GM19324 (cell line): ENCODE data around the gene SCYGR5.
"Not testable (repeated sequence)": the region's sequence is repeated elsewhere in the genome, so short reads cannot be mapped to it uniquely, and the experiment has no call there.

Experiments
- ATAC-seq: cut with Tn5 transposase; IDR thresholded peaks from one replicate; pipeline ENCODE4 v1.9.1; 2021; ENCODE audit warnings: mild to moderate bottlenecking, moderate library complexity; ENCODE audit not compliant: unreplicated experiment, low FRiP score

Gene SCYGR5

DNA sequence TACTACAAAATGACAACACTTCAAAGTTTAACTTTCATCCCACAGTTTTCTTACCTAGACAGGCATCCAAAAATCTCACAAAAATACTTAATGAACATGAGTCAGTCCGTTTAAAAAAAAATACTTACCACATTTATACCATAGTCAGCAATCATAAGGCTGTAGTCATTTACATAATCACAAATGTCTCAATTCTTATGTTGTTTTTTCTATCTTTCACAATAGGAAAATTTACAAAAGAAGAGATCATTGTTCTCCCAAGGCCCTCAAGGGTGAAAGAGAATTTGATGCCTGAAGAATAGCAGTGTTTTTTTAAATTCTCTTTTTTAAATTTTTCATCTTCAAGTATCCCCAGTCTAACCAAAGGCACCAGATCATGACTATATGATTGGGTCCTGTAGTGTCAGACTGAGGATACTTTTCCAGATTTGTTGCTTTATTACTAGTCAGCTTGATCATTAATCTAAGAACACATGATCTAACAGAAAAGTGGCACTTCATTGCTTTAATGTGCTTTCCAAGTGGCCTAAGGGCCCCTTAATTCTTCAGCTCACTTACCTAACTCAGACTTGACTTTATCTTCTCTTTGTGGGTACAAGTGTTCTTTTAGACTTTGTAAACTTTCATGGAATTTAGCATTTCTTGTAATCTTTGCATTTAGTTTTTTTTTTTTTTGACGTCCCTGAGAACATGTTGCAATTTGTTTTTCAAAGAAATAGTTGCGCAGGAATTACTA, 4.7 kb downstream of the SCYGR5 start:
- ATAC-seq = no peak

DNA sequence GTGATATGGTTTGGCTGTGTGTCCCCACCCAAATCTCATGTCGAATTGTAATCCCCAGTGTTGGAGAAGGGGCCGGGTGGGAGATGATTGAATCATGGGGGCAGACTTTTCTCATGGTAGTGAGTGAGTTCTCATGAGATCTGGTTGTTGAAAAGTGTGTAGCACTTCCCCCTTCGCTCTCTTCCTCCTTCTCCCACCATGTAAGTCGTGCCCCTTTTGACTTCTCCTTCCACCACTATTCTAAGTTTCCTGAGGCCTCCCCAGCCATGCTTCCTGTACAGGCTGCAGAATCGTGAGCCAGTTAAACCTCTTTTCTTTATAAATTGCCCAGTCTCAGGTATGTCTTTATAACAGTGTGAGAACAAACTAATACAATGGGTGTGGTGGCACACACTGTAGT, 7.0 kb downstream of the SCYGR5 start:
- not testable (repeated sequence) for ATAC-seq

DNA sequence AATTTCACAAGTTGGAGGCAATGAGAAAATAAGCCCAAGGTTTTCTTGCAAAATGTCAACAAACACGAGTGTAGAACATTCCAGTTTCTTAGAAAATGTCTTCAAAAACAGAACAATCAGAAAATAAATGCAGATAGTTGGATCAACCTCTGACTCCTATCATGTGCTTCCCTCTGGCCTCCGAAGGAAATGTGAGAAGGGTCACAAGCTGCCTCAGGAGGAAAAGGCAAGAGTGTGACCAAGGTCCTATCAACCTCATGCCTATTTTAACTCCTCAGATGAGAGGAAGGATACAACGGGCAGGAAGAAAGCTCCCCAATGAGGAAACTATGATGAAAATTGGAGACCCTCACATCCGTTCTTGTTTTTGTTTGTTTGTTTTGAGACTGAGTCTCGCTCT, 7.9 kb downstream of the SCYGR5 start:
- no peak for ATAC-seq

DNA sequence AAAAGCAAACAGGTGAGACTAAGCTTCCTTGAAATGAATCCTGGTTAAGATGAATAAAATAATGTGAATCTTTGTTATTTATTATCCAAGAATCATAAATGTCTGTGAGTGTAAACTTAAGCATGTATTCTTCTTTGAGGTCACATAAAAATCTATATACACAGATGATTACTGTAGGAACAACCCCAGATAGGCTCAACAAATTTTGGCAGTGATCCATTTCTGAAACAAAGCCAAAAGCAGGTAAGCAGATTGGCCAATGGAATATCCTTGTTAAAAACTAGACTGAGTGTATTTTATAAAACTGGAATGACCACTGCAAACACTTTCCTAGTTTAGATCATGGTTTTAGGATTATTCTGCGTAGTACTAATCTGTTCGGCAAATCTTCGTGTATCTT, 11.3 kb downstream of the SCYGR5 start:
- no peak for ATAC-seq

DNA sequence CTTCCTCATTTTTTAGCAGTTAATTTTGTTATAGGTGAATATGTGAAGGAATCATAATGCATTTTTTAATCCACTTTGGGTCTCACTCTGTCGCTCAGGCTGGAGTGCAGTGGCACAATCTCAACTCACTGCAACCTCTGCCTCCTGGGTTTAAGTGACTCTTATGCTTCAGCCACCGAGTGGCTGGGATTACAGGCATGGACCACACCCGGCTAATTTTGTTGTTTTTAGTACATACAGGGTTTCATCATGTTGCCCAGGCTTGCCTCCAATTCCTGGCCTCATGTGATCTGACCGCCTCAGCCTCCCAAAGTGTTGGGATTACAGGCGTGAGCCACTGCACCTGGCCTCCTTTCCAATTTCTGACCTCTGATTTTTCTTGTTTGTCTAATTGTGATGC, 17.7 kb downstream of the SCYGR5 start:
- no peak for ATAC-seq

DNA sequence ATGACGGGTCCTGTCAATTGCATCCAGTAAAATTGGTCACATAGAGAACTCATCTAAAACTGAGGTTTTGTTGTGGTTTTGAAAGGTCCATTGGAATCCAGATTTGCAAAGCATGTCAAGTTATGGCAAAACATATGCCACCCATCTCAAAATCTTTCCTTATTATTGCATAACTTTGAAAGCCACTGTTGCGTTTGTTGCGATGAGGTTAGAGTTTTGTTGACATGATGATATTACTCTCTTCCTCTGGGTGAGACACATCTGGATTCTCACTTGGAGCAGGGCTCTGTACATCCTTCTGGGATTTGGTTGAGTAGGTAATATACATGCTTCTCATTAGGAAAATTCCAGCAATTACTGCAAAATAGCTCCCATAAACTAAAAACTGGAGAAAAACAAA, 20.6 kb downstream of the SCYGR5 start:
- ATAC-seq = no peak

DNA sequence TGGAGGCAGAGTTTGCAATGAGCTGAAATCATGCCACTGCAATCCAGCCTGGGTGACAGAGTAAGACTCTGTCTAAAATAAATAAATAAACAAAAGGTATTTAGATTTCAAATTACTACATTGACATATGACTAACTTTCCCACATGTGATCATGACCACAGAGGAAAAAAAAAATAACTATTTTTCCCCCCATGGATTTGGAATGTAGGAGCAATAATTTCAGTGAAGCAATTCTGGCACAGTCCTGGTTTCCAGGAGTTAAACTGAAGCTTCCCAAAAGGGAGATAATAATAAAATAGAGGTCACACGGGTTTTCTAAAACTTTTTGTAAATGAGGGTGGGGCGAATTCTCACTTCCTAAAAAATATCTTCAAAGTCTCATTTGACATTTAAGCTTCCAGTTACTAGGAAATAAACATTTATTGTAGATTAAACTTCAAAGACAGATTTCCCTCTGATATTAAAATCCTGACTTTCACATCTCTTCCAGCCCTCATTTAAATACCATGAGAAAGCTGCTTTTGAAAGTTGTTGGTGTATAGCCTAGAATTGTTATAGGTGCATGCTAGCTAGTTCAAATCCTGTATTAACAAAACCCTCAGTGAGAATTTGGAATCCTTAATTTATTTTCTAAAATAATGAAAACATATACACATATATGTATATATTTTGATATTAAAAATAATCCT, 30.5 kb downstream of the SCYGR5 start:
- ATAC-seq = no peak

DNA sequence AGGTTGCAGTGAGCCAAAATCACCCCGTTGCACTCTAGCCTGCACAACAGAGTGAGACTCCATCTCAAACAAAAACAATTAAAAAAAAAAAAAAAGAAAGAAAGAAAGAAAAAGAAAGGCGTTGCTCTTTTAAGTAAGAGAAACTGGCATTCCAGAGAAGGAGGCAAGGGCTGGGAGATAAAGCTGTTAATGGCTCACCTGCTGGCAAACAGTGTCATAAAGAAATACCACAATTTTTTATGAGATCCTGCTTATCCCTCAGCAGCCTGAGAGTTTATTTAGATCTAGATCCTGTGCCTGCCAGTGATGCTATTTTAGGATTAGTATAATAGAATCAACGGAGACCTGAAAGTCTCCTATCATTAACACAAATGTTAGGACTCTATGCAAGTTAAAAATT, 35.0 kb downstream of the SCYGR5 start:
- ATAC-seq = no peak

DNA sequence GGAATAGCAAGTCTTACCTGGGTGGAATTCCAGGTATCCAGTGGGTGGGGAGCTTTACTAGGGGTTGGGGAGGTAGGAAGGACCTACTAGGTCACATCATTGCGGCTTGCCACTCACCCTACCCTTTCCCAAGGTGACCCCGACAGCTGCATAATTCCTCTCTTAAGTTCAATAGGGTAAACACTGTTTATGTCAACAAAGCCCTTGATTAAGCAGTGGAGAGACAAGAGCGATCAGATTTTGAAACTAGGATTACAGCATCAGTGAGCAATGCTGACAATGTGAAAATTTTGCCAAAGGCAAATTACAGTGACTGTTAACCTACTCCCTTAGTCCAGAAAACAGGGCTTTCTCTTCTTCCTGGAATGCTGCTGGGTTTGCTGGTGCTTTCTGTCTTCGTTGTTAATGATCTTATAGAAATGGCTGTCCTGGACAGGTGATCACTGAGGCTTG, 36.7 kb downstream of the SCYGR5 start:
- ATAC-seq = no peak

DNA sequence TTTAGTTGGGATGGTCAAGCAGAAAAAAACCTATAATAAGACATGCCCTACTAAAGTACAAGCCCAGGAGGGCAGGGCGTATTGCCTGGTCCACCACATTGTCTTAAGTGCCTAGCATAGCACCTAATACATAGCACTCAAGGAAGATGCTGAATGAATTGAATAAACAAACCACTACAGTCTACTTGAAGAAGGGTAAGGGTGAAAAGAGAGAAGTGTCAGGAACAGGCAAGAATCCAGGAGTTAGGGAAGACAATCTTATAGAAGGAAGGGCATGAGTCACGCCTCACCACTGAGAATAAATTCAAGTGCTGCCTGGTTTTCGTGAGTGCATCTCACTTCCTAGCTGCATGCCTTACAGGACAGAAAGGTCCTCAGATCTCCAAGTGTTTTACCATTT, 37.4 kb downstream of the SCYGR5 start:
- no peak for ATAC-seq

DNA sequence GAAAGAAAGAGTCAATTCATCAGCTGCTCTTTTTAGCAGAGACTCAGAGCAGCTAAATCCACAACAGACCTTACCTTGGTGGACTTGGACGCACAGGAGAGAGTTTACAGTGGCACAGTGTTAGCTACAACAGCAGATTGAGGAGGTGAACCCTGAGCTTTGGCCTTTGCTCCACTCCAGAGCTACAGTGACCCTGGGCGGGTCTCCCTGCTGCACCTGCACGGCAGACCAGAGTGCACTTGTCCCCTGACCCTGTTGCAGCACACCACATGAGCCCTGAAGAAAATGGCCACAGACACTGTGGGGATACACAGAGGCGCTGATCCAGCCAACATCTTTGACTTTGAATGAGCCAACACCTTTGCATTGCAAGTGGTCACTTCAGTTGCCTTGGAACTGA, 40.3 kb downstream of the SCYGR5 start:
- ATAC-seq = no peak

DNA sequence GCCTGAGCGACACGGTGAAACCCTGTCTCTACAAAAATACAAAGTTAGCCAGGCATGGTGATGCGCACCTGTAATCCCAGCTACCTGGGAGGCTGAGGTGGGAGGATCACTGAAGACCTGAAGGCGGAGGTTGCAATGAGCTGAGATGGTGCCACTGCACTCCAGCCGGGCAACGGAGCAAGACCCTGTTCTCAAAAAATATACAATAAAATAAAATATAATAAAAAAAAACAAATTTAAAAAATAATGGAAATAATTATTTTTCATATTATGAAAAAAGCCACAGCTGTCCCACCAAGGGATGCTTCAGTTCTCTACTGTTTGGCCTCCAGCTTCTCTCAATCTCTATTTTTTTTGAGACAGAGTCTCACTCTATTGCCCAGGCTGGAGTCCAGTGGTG, 40.8 kb downstream of the SCYGR5 start:
- ATAC-seq = no peak

DNA sequence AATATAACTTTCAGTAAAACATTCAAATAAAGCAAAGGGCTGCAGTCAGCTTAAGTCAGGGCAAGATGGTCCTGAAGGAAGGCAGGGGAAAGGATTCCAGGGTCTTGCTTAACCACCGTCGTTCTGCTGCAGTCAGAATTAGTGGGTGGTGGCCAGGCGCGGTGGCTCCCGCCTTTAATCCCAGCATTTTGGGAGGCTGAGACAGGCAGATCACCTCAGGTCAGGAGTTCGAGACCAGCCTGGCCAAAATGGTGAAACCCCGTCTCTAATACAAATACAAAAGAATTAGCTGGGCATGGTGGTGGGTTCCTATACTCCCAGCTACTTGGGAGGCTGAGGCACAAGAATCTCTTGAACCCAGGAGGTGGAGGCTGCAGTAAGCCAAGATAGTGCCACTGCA, 44.4 kb downstream of the SCYGR5 start:
- no peak for ATAC-seq

DNA sequence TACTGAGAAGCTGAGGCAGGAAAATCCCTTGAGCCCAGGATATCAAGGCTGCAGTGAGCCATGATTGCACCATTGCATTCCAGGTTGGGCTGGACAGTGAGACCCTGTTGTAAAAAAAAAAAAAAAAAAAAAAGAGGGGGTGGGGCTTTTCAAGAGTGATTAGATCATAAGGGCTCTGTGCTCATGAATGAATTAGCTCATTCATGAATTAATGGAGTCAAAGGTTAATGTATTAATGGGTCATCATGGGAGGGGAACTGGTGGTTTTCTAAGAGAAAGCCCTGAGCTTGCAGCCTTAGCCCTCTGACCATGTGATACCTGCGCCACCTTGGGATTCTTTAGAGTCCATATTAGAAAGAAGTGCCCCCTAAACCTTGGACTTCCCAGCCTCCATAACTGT, 46.7 kb downstream of the SCYGR5 start:
- no peak for ATAC-seq

DNA sequence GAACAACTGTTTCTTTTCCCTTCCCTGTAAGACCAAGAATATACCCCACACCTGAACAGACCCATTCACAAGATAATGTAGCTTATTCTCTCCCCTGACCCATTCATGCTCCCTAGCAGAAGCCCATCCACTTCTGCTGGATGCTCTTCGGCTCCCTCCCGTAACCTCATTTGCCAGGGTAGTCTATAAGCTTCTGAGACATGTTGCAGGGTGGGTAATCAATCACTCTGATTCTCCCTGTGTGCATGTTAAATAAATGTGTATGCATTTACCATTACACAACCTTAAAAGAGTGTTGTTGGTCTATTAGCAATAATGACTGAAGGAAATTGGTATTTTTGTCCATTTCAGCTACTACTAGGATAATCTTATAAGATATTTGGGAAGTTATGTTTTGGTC, 49.9 kb downstream of the SCYGR5 start:
- no peak for ATAC-seq
